HG02943 (cell line): ENCODE measurements around the gene MICOS13.

Experiments used
- ATAC-seq: cut with Tn5 transposase; IDR thresholded peaks from one replicate; pipeline ENCODE4 v1.9.1; 2021; ENCODE audit warnings: mild to moderate bottlenecking, low read depth, moderate library complexity; ENCODE audit not compliant: unreplicated experiment

MICOS13 gene

GRCh38 chr19:5672708-5673459 is 7.4 kb downstream of the MICOS13 start:
- no peak for ATAC-seq

GRCh38 chr19:5671600-5671999 is 8.7 kb downstream of the MICOS13 start:
- ATAC-seq, result no peak

GRCh38 chr19:5669212-5669611 is 11.1 kb downstream of the MICOS13 start:
- no peak for ATAC-seq

- no peak for ATAC-seq
Measured at GRCh38 chr19:5667751-5668271, 12.5 kb downstream of the MICOS13 start.

GRCh38 chr19:5666921-5667610 is 13.2 kb downstream of the MICOS13 start:
- ATAC-seq, result no peak

- ATAC-seq, result no peak
Measured at GRCh38 chr19:5665781-5666513, 14.4 kb downstream of the MICOS13 start.

- no peak for ATAC-seq
Measured at GRCh38 chr19:5664515-5664914, 15.8 kb downstream of the MICOS13 start.

- no peak for ATAC-seq
Measured at GRCh38 chr19:5663904-5664303, 16.4 kb downstream of the MICOS13 start.

GRCh38 chr19:5661483-5661882 is 18.8 kb downstream of the MICOS13 start:
- ATAC-seq, result no peak

- no peak for ATAC-seq
Measured at GRCh38 chr19:5655412-5655811, 24.9 kb downstream of the MICOS13 start.

- ATAC-seq, result no peak
Measured at GRCh38 chr19:5654931-5655330, 25.4 kb downstream of the MICOS13 start.

GRCh38 chr19:5652261-5652660 is 28.1 kb downstream of the MICOS13 start:
- no peak for ATAC-seq

GRCh38 chr19:5651361-5651760 is 29.0 kb downstream of the MICOS13 start:
- ATAC-seq, result no peak

GRCh38 chr19:5648464-5648863 is 31.9 kb downstream of the MICOS13 start:
- ATAC-seq, result no peak

- ATAC-seq, result no peak
Measured at GRCh38 chr19:5646703-5647102, 33.6 kb downstream of the MICOS13 start.

- no peak for ATAC-seq
Measured at GRCh38 chr19:5645409-5645808, 34.9 kb downstream of the MICOS13 start.

GRCh38 chr19:5644037-5644436 is 36.3 kb downstream of the MICOS13 start:
- no peak for ATAC-seq

- no peak for ATAC-seq
Measured at GRCh38 chr19:5643060-5643459, 37.3 kb downstream of the MICOS13 start.

GRCh38 chr19:5642204-5642603 is 38.1 kb downstream of the MICOS13 start:
- no peak for ATAC-seq

- ATAC-seq, result no peak
Measured at GRCh38 chr19:5641171-5641570, 39.1 kb downstream of the MICOS13 start.

GRCh38 chr19:5637971-5638370 is 42.3 kb downstream of the MICOS13 start:
- no peak for ATAC-seq
